AG10803 (cell line): ENCODE measurements around the gene TCFL5.

Experiments
- DNase-seq: peaks from one replicate; pipeline ENCODE4 v3.0.0; 2010; ENCODE audit warnings: low read depth
- H3K4me3 ChIP-seq: 2 replicates; pipeline ENCODE4 v1.5.1; 2011; ENCODE audit warnings: mild to moderate bottlenecking, low read length, control low read depth
- TF ChIP-seq, protein P1 (sequence below): conservative IDR thresholded peaks from 2 replicates; pipeline ENCODE4 v1.5.1; 2011; ENCODE audit warnings: mild to moderate bottlenecking, low read length, control low read depth, inconsistent platforms

TCFL5 gene

DNA sequence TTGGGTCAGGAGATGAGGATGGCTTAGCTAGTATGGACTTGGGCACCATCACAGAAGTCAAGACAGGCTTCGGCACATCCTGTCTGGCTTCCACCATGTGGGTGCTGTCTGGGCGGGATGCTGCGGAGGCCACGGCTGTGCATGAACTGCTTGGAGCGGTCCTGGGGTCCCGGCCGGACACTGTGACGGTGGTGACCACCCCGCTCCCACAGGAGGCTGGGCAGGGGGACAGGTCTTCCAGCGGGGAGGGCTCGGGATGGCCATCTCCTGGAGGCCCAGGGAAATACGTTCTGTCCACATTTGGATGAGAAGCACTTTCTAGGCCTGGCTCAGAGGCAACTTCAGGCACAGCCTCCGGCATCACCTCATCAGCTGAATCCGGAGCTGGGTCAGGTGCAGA is 32.1 kb upstream of the TCFL5 start:
- TF ChIP-seq, protein P1, sequence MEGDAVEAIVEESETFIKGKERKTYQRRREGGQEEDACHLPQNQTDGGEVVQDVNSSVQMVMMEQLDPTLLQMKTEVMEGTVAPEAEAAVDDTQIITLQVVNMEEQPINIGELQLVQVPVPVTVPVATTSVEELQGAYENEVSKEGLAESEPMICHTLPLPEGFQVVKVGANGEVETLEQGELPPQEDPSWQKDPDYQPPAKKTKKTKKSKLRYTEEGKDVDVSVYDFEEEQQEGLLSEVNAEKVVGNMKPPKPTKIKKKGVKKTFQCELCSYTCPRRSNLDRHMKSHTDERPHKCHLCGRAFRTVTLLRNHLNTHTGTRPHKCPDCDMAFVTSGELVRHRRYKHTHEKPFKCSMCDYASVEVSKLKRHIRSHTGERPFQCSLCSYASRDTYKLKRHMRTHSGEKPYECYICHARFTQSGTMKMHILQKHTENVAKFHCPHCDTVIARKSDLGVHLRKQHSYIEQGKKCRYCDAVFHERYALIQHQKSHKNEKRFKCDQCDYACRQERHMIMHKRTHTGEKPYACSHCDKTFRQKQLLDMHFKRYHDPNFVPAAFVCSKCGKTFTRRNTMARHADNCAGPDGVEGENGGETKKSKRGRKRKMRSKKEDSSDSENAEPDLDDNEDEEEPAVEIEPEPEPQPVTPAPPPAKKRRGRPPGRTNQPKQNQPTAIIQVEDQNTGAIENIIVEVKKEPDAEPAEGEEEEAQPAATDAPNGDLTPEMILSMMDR = 0 out of 2 replicates have a peak, but pooled peaks have one; percentile 15
- DNase-seq = no peak
- no peak overlapping the region for H3K4me3 ChIP-seq

DNA sequence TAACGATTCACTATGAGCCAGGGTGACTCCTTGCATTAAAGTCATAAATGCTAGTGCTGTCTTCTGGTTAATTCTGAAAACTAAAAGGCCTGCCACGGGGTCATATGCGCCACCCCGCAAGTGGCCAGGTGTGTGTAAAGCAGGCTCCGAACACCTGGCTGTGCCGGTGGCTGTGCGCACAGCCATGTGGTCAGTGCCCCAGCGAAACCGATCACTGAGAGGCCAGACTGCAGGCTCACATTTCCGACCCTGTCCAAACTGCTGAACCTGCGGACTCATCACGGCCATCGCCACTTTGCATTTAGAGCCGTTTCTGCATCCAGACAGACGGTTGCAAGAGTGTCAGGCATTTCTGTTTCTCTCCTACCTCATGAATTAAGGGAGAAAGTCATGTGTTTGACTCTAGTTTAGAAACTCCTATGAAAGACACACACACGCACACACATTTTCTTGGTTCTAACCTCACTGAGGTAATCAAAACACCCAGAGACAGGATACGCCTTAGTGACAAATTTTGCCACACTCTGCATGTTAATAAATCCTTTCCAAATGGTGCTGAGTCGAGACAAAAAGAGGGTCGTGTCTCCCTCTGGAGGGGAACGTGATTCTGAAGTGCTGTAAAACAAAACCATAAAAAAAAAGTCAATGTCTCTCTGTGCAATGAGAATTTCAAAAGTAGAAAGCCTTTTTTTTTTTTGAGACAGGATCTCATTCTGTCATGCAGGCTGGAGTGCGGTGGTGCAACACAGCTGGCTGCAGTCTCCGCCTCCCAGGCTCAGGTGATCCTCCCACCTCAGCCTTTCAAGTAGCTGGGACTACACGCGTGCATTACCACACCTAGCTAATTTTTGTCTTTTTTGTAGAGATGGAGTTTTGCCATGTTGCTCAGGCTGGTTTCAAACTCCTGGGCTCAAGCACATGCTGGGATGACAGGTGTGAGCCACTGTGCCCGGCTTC is 31.0 kb upstream of the TCFL5 start:
- DNase-seq = no peak
- TF ChIP-seq, protein P1 = no peak
- no peak overlapping the region for H3K4me3 ChIP-seq

DNA sequence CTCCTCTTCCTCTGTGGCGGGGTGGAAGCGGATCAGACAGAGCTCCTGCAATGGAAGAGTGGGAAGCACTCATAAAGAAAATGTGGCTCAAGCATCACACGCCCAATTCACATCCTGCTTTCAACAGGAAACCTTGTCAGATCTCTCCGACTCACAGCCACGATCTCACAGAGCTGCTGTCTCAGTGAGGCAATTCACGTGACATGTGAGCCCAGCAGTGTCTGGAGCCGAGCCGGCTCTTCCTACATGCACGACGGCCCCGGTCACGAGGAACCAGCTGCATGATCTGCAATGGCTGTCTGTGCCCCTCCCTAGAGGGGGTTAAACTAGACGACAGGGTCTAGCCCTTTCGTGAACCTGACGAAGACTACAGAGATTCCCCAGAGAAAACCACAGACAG is 29.5 kb upstream of the TCFL5 start:
- H3K4me3 ChIP-seq = no peak overlapping the region
- no peak for DNase-seq
- TF ChIP-seq, protein P1 = no peak

DNA sequence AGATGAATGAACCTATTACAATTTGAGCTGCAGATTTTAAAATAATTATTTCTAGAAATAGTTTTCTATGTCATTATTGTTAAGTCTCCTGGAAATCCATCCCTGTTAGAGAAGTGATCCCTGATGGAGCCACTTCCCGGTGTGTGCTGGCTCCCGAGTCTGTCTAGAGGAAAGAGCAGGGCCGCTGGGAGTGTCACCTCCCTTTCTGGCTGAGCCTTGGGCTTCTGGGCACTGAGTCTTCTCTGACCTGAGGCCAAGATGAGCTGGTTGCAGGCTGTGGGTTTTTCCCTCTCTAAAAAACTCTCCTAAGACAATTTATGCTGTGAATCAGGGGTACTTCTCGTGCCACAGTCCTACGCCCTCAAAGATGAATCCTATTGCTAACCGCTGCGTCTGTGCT is 28.8 kb upstream of the TCFL5 start:
- DNase-seq = no peak
- no peak overlapping the region for H3K4me3 ChIP-seq
- TF ChIP-seq, protein P1 = no peak

DNA sequence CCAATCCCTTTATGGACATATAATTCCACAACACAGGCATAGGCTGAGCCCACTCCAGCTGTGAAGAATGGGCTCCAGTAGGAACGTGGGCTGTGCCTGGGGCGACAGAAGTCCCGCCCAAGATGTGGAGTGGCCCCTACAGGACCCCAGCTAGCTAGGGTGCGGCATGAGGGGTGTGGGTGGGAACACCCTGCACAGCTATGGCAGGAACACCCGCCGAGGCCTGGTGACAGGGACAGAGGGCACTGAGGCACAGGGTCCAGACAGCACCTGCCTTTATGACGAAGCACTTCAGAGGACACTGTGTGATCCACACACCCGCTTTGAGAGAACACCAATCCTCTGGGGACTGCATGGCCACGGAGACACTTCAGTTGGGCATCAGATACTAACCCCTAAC is 28.2 kb upstream of the TCFL5 start:
- TF ChIP-seq, protein P1 = no peak
- no peak overlapping the region for H3K4me3 ChIP-seq
- DNase-seq = no peak

DNA sequence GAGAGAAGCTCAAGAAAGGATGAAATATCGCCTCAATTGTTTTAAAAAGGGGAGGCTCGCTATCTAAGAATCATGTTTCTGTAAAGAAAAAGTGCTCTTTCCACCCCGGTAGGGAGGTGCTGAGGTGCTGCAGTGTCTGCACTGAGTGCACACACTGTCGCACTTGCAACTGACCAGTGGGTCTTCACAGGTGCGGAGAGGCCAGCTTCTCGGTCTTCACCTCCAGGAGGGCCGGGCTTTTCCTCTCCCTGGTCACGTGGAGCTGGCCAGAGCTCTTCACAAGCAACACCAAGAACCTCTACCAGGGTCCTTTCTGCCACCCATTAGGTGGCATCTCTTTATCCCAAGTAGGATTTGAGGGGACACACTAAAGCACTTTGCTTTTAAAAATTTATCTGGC is 27.8 kb upstream of the TCFL5 start:
- DNase-seq = no peak
- TF ChIP-seq, protein P1 = no peak
- H3K4me3 ChIP-seq = no peak overlapping the region

DNA sequence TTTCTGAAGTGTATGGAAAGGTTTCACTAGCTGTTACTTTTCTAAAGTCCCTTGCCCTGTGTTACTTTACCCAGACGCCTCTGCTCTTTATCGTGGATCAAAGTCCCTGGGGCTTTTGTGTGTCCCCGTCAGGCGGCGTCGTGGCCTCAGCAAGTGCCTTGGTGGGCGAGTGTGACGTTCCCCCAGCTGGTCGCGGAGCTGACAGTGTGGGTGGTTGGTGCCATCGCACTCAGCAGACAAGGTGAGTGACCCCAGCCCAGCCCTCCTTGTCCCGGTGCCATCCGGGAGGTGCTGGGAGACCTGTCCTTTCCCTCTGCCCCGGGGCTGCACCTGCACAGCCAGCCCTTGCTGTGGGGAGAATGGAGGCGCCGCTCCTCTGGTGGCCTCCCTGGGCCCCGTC is 27.3 kb upstream of the TCFL5 start:
- no peak for DNase-seq
- H3K4me3 ChIP-seq = no peak overlapping the region
- TF ChIP-seq, protein P1 = no peak
